KMS-11 (cell line): ENCODE data around the gene MAP3K20.

Source experiments
- H2AFZ ChIP-seq: fragments of 200-600 bp; sonication (generic); 2 replicates; pipeline ENCODE4 v1.6.1; 2016; ENCODE audit warnings: antibody characterized with exemption, mixed run types, low read depth
- H3K27ac ChIP-seq: fragments of 200-600 bp; sonication (generic); 2 replicates; pipeline ENCODE4 v1.6.1; 2016; ENCODE audit warnings: mild to moderate bottlenecking, mixed run types
- H3K27me3 ChIP-seq: fragments of 200-600 bp; sonication (generic); 2 replicates; pipeline ENCODE4 v1.6.1; 2017; ENCODE audit warnings: mild to moderate bottlenecking, low read depth, mixed run types, moderate library complexity; ENCODE audit not compliant: insufficient read depth
- H3K36me3 ChIP-seq: fragments of 200-600 bp; sonication (generic); 2 replicates; pipeline ENCODE4 v1.6.1; 2017; ENCODE audit warnings: mild to moderate bottlenecking, mixed run types; ENCODE audit not compliant: insufficient read depth
- H3K4me1 ChIP-seq: fragments of 200-600 bp; sonication (generic); 2 replicates; pipeline ENCODE4 v1.6.1; 2016; ENCODE audit warnings: mild to moderate bottlenecking, low read depth, mixed run types; ENCODE audit not compliant: poor library complexity, severe bottlenecking
- H3K4me2 ChIP-seq: fragments of 200-600 bp; sonication (generic); 2 replicates; pipeline ENCODE4 v1.7.0; 2016; ENCODE audit warnings: mild to moderate bottlenecking, mixed run types
- H3K4me3 ChIP-seq: fragments of 200-600 bp; sonication (generic); IDR thresholded peaks from 2 replicates; pipeline ENCODE4 v1.6.1; 2017; ENCODE audit warnings: low read depth, low read length, mixed read lengths; ENCODE audit not compliant: insufficient read depth
- H3K79me2 ChIP-seq: fragments of 200-600 bp; sonication (generic); 2 replicates; pipeline ENCODE4 v1.6.1; 2016; ENCODE audit warnings: low read depth, mixed run types; ENCODE audit not compliant: insufficient read depth
- H3K9ac ChIP-seq: fragments of 200-600 bp; sonication (generic); 2 replicates; pipeline ENCODE4 v1.6.1; 2016; ENCODE audit warnings: mild to moderate bottlenecking, mixed run types
- H4K20me1 ChIP-seq: fragments of 200-600 bp; sonication (generic); 2 replicates; pipeline ENCODE4 v1.6.1; 2016; ENCODE audit warnings: mild to moderate bottlenecking, mixed run types; ENCODE audit not compliant: insufficient read depth
- CTCF ChIP-seq: fragments of 200-600 bp; sonication (generic); conservative IDR thresholded peaks from 2 replicates; pipeline ENCODE4 v1.6.1; 2017; ENCODE audit warnings: low read depth, mild to moderate bottlenecking, antibody characterized with exemption, low read length, moderate library complexity, mixed read lengths

Gene MAP3K20

GRCh38 chr2:173132531-173132930 lies 56.9 kb downstream of the MAP3K20 start:
- Histone ChIP-seq H3K79me2 (no peaks in the 10 kb centered on the region), H3K27ac (no peak overlapping the region), H4K20me1 (no peaks in the 10 kb centered on the region; the same call in 1 of the 2 replicates)

GRCh38 chr2:173134703-173135102 lies 59.1 kb downstream of the MAP3K20 start:
- no peak overlapping the region for H3K27ac ChIP-seq
- no peaks in the 10 kb centered on the region for H3K36me3 ChIP-seq
- no peak overlapping the region for H3K4me3 ChIP-seq
- H3K27me3 ChIP-seq: no peaks in the 10 kb centered on the region
- H3K4me1 ChIP-seq: peaks cover 11% of the 10 kb centered on the region
- TF ChIP-seq CTCF: no peak
- no peaks in the 10 kb centered on the region; the same call in 1 of the 2 replicates for H4K20me1 ChIP-seq
- H2AFZ ChIP-seq: no peak overlapping the region
- no peak overlapping the region for H3K4me2 ChIP-seq
- H3K9ac ChIP-seq: no peak overlapping the region
- no peaks in the 10 kb centered on the region for H3K79me2 ChIP-seq

More at GRCh38 chr2:173132531-173132930, 56.9 kb downstream of the MAP3K20 start:
- Histone ChIP-seq H3K27me3 (no peaks in the 10 kb centered on the region), H3K36me3 (no peaks in the 10 kb centered on the region), H3K4me3 (no peak overlapping the region), H3K4me1 (peaks cover 11% of the 10 kb centered on the region), H2AFZ (no peak overlapping the region), H3K4me2 (no peak overlapping the region), H3K9ac (no peak overlapping the region)
- no peak for TF ChIP-seq CTCF

GRCh38 chr2:173136067-173136466 lies 60.4 kb downstream of the MAP3K20 start:
- H3K27ac ChIP-seq: no peak overlapping the region
- no peaks in the 10 kb centered on the region for H3K27me3 ChIP-seq
- H4K20me1 ChIP-seq: no peaks in the 10 kb centered on the region; the same call in 1 of the 2 replicates
- H3K36me3 ChIP-seq: no peaks in the 10 kb centered on the region
- H2AFZ ChIP-seq: no peak overlapping the region
- H3K9ac ChIP-seq: no peak overlapping the region
- peaks cover 11% of the 10 kb centered on the region for H3K4me1 ChIP-seq
- TF ChIP-seq CTCF: no peak
- no peak overlapping the region for H3K4me3 ChIP-seq
- no peak overlapping the region for H3K4me2 ChIP-seq
- H3K79me2 ChIP-seq: no peaks in the 10 kb centered on the region

DNA sequence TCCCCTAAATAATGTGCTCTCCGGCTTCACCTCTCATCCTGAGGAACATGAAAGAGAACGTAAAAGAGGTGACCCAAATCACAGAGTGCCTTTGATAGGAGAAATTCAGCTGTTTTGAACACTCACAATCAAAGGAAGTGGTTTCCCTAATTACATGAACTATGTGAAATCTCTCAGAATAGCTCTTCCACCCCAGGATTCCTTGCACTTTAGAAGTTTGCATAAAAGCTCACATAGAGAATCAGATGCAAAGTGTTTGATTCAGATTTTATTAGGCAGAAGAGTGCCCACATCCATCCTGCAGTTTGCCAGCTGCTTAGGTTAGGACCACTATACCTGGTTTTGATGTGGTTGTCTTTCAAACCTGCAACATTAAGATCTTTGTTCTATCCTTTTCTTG lies 61.0 kb downstream of the MAP3K20 start:
- no peak overlapping the region for H3K4me3 ChIP-seq
- peaks cover 11% of the 10 kb centered on the region for H3K4me1 ChIP-seq
- H2AFZ ChIP-seq: no peak overlapping the region
- no peak overlapping the region for H3K9ac ChIP-seq
- H3K27ac ChIP-seq: no peak overlapping the region
- H4K20me1 ChIP-seq: no peaks in the 10 kb centered on the region; the same call in 1 of the 2 replicates
- H3K36me3 ChIP-seq: no peaks in the 10 kb centered on the region
- TF ChIP-seq CTCF: no peak
- no peak overlapping the region for H3K4me2 ChIP-seq
- no peaks in the 10 kb centered on the region for H3K79me2 ChIP-seq
- H3K27me3 ChIP-seq: no peaks in the 10 kb centered on the region
